Hindlimb muscle (tissue), 1 donor: ENCODE data around the gene HOXA7. TPM values are rescaled to one million over a fixed set of nuclear protein-coding genes. Genes with fewer than 3 reads are reported as not detected.
A peak's percentile ranks its signal among the peaks of the same experiment; 100 is the strongest.

Experiments used
- DNase-seq: peaks from one replicate; pipeline ENCODE4 v3.0.0-alpha.2; 2013
- polyA plus RNA-seq: library from polyadenylated mRNA; unstranded; fragments of 120-200 nt; gene quantifications from one replicate; pipeline ENCODE4 v1.2.1, GENCODE V29; 2013; ENCODE audit not compliant: insufficient read length

HOXA7 gene
- polyA plus RNA-seq, 1 donor, result 13.5 TPM

DNA sequence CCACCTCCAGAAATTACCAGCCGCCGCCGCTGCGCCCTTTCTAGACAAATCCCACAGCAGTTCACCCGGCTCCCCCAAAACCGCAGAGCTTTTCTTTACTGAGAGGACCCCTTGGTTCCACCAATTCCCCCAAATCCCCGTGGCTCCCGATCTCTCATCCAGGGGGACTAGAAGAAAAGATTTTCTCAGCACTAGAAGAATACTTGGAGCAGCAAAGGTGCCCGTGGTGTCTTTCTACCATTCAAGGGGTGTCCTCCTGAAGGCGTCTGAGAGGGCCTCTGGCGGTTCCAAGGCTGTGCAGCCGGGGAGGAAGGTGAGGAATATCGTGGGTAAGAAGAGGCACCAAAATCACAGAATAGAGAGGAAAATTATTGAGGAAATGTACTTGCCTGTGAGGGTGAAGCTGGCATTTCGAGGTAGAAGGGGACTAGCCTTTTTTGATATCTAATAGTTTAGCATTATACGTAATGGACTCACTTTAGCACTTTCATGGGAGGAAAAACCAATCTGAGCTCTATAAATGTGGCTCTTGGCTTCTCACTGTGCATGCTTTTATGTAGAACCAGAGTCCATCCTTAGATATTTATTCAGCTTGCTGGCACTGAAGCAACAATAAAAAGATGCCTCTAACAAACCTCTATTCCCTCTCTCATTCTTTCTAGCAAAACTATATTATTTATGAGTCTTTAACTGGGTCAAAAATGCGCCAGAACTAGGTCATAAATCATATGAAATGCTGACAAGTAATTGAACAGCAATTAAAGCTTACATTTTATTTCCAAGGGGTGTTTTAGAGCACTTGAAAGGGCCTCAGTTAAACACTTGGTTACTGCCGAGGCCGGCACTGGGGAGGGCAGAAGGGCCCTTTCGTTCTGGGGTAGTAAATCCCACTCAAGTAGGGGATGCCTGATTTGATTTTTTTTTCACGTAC is 40.2 kb downstream of the HOXA7 start:
- no peak for DNase-seq

DNA sequence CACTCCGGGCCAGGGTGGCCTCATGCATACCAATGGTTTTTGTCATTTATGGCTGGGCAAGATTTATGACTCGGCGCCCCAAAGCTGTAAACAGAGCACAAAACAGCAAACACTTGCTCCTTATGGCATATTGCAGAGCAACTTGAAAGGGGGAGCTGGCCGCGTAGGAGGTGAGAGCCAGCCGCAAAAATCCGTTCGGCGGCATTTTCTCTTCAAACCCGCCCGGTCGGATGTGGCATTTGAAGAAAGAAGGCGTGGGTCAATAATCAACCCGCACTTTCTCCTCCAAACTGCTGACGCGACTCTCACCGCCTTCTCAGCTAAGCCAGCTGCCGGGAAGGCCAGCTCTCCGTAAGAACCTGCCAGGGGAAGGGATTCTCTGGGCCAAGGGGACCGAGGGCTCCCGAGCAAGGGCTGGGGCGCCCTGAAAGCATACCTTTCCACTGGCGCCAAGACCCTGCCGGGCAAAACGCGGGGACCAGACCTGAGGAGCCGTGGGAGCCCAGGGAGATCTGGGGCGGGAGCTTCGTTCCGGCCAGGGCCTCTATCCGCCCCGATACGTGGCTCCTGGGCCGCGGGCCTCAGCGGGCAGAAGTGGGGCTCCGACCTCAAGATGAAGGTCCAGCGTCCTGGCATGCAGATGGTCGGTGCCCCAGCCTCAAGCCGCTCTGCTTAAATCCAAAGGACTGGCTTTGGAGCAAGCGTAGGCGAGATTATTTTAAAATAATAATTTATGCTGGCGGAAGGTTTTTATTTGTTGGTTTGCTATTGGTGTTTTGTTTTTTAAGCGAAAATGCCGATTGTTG is 41.1 kb downstream of the HOXA7 start:
- DNase-seq, result no peak

DNA sequence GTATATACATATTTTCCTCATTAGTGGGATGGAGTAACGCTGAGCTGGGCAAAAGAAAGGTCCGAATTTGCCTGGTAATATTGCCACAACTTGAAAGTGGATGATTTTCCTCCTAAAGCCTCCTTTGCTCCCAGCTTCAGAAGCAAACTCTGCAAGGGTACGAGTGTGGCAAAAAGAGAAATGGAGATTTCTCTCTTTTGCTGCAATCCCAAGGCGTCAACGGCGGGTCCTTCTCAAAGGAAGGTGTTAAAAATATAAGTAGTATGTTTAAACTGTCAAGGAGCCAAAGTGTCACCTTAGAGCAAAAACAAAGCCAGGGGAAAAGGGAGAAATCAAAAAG is 41.6 kb downstream of the HOXA7 start:
- DNase-seq, result no peak

DNA sequence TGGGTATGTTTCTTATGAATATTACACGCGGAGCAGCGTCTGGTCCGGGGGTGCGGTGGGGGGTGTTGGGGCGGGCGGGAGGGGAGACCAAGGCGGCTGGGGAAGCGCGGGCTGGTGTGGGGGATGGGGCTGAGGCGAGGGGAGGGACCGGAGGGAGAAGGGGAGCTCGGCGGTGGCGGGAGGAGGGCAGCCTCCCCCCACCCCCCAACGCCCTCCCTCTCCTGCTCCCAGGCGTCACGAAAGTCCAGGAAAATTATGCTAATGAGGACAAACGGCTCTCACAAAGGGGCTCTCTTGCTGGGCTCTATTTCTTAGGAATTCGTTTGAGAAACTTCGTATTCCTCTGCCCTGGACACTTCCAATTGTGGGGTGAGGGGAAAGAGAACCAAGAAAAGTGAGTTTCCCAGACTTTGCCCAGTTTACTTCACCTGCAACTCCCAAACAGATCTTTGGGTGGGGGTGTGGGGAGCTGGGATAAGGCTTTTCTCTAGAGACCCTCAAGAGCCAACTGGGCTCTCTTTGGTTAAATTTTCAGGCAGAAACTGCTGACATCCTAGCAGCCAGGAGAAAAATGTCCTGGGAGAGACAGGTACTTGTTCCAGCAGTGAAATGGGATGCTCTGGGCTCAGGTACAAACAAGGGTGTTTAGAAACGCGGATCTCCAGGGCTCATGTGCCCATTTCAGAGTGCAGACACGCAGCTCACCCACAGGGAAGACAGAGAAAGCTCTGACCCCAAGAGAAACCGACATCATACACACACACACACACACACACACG is 42.3 kb downstream of the HOXA7 start:
- DNase-seq, result no peak

DNA sequence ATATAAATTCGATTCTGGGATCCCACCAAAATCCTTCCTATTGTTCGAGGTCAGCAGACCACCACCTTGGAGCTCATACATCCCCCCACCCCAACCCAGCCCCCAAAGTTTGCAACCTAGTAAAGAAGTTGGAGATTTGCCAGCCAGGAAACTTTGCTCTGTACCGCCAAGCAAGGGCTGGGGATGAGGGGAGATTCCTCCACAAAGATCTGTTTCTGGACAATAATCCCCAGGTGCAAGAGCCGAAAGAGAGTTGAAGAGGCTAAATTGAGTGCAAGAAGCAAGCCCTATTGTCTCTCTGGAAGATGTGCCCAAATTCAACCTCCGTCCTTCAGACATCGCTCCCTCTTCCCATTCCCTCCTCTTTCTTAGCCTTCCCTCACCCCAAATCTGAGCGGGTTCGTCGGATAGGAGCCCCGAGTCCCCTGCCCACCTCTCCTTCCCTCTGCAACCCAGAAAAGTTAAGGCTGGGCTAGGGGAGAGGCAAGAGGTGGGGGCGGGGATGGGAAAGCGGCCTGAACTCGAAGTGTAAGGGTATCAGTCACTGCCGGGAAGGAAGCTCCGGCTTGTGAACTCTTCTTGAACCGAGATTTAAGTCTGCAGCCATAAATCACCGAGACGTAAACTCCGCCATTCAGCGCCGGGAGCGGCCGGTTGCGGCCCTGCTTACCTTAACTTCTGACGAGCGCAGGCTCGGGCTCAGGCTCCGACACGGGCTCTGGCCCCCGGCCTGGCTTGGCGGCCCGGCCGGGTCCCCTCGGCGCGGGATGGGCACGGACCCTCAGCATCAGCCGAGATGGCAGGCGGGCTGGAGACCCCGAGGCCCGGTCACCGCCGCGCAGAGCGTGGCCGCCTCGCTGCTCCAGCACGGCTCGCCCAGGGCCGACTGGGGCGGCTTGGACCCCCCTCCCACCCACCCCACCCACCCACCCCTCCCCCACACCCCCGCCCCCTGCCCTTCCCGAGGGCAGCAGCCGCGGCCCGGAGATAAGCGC is 43.2 kb downstream of the HOXA7 start:
- DNase-seq, result peak; percentile 68

DNA sequence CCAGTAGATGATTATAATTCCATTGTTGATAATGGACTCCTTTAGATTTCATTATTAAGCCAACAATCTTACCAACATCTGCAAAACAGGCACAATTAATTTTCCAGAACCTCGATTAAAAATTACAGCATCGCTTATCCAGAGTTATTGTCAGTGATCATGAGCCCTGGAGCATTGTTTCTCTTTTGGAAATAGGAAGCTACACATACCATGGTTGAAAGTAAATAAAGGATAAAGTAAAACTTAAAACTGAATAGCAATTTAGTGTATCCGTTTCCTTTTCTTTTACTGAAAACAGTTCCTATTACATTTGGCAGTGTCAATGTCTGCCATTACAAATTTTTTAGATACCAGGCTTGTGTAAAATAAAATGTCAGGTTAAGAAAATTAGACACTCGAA is 44.1 kb downstream of the HOXA7 start:
- DNase-seq, result no peak

DNA sequence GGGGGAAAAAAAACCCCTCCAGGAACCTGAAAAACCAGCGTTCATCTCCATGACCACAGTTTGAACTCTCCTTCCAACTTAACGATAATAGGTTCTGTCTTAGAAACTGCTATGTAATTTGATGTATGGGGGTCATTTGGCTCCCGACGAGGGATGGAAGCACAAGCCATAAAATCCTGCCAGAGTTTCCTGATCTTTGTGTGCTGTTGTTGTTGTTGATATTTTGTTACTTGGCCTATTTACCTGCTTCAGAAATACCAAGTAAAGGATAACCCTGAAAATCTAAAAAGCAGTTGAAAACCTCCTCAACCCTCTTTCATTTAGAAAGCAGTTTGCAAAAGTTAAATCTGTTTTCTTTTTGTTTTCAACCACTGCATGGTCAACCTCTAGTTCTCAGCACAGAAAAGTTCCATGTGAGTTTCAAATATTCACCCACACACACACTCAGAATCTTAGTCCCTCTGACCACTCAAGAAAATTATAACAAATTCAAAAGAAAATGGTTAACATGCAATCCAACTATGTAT is 44.7 kb downstream of the HOXA7 start:
- DNase-seq, result no peak

DNA sequence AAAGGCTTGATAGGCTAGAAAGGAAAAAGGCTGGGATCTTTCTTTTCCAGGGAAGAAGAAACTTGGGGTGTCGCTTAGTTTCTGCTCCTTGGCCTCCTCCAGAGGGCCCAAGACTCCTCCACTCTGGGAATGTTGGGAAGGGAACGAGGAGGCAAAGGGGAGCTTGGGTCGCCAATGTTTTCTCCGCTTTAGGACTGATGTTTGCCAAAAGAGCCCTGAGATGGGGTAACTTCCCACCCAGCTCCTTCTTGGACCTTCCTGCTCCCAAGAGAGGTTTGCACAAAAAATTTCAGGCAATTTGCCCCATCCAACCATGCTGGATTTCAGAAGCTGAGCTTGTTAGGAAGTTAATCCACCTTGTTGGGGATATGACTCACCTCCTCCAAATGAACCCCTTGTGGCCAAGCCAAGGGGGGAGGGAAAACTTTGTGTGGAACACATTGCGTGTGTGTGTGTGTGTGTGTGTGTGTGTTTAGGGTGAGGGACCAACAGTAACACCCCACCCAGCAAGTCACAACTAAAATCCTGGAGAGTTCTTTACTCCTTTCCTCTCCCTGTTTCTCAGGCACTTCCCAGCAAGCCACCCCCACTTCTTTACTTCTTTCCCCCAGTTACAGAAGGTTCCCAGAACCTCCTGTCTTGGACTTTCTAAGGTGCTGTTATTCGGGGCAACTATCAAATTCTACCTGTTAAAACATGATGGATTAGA is 45.3 kb downstream of the HOXA7 start:
- DNase-seq, result no peak

DNA sequence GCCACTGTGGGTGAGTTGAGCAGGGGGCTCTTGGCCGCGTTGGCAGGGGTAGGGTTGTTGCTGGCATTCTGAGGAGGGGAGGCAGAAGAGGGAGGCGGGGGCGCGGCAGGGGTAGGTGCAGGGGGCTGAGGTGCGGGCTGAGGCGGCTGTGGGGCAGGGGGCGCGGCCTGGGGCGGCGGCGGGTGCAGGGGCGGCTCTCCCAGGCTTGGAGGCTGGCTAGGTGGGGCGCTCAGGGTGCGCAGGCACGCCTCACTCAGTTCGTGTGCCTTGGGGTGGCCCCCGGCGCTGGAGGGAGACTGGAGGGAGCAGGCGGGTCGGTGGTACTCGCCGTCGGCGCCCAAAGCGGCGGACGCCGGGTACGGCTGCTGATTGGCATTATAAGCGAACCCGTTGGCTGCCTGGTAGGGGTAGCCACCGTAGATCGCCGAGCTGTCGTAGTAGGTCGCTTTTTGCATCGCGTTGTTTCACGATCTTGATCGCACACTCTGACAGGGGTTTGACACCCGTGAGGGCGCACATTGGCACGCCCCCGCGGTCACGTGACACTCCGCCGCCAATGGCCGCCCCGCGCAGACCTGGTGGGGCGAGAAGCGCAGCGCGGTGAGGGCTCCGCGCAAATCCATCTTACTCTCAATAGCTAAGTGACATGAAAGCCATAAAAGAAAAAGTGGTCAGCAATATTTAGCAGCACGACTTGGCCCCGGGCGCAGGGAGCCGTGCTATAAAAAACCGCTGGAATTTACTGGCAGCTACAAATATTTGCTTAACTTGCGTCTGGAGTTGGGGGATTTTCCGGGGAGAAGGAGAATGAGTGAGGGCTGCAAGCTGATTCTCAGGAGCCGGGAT is 46.1 kb downstream of the HOXA7 start:
- DNase-seq, result peak; percentile 53

DNA sequence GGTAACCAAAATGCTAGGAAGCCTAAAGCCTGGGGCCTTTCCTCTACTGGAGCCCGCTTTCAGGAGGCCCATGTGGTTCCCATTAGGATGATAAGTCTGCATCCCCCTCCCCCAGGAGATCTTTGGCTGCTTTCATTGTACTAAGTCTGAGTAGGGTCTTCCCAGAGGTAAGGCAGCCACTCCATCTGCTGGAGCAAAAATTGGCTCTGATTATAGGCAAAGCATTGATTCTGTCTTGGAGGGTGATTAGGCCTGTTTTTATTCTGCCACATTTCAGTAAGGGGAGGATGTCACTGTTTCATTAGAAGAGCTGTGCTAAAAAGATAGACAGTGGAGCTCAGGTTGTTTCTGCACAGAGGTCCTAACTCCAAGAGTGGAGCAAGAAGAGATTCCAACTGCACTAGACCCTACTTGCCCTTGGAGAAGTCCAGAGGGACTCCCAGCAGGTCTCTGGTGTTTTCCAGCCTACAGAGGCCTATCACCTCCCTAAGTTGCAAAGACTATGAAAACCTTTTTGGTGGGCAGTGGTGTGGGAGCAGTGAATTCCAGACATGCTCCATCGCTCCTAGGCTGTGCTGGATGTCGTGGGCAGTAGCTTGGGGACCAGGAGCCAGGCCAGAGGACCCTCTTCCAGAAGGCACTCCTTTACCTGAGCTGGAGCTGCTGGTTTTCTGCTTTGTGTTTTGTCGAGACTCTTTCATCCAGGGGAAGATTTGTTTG is 46.8 kb downstream of the HOXA7 start:
- no peak for DNase-seq

DNA sequence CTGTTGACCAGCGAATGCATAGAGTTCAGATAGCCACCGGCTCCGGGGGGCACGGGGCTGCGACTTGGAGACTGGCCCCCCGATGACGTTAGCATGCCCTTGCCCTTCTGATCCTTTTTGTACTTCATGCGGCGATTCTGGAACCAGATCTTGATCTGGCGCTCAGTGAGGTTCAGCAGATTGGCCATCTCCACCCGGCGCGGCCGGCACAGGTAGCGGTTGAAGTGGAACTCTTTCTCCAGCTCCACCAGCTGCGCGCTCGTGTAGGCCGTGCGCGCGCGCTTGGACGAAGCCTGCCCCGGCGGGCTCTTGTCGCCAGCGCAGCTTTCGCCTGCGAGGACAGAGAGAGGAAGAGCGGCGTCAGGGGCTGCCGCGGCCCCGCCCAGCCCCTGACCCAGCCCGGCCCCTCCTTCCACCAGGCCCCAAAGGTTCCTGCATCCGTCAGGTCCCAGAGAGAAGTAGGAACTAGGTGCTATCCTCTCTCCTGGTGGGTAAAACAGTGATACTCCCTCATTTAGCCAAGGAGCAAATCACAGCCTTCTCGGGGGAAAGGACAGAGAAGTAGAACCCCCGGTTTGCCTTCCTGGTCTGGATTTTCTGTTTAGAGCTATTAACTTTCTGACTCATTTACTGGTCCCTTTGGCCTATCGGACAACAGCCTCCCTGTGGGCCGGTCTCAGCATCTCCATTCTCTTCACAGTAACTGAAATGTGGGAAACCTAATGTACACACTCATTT is 47.9 kb downstream of the HOXA7 start:
- DNase-seq, result no peak

DNA sequence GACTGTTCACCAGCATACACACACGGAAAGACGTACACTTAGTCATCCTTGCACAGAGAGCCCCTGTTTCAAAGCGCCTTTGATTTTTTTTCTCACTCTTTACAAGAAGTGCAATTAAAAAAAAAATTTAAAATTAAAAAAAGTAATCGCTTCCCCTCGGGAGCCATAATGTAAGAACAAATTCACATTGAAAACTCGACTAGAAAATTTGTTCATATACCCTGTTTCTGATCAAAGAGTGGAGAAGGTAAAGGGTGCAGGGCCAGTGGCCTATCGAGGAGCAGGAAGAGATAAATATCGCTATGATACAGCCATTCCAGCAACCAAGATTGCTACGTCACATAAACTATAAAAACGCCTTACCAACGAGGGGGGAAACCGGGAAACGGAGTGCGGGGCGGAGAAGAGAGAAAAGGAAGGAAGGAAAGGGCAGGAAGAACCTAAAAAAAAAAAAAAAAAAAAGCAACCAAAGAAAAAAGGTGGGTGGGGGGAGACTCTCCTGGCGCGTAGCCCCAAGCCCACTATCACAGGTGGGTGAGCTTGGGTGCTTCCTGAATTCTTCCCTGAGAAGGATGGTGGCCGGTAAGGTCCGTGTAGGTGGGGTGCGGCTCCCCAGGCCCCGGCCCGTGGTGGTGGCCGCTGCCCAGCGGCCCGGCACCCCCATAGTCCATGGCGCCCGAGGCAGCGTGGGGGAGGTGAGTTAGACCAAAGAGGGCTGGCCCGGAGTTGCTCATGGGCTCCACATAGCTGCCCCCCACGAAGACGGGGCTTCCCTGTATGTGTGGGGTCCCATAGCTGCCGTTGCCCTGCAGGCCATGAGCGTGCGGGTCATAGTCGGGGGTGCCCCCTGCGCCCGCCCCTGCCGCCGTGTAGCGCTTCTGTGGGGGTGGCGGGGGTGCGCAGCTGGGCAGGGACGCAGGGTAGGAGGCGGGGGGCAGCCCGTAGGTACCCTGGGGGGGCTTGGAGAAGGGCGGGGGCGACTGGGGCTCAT is 48.8 kb downstream of the HOXA7 start:
- DNase-seq, result no peak

DNA sequence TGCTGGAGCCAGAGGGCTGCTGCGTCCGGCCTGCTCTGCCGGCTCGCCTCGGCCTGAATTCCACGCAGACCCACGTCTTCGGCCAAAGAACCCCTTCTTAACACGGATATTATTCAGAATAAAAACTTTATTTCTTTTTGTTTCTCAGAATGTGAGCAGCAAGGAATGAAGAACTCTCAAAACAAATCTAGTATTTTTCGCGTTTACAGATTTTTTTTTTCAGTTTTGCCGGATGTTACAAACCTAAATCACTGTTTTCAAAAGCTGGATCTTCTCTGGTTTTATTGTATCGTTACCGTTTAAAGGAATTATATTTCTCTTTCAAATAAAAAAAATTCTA is 49.6 kb downstream of the HOXA7 start:
- DNase-seq, result no peak

DNA sequence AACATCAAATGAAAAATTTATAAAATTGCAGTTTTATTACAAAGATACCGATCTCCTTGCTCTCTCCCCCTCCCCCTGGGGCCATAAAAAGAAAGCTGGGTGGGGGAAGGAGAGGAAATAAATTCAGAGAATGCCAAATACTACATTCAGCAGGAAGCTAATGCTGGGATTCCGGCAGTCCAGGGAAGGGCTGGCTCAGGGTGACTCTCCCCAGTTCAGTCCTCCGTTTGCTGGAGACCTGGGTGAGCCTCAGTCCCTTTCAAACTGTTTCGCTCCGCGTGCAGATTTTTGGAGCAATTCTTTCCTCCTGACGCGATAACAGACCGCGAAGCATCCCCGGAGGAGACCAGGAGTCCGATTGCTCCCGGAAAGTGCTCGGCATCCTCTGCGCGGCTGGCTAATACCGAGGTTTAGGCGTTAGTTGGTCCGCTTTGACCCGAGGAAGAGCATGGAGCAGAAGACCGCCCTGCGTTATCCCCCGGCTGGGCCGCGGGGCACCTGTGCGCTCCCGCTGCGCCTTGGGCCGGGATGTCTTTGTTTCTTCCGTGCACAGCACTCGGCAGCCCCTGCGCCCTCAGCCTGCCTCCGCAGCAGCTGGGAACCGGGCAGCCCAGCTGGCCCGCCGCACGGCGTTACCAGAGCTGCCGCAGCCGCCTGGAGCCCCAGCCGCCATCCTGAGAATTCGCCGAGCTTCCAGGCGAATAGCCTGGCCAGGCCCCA is 50.1 kb downstream of the HOXA7 start:
- no peak for DNase-seq

DNA sequence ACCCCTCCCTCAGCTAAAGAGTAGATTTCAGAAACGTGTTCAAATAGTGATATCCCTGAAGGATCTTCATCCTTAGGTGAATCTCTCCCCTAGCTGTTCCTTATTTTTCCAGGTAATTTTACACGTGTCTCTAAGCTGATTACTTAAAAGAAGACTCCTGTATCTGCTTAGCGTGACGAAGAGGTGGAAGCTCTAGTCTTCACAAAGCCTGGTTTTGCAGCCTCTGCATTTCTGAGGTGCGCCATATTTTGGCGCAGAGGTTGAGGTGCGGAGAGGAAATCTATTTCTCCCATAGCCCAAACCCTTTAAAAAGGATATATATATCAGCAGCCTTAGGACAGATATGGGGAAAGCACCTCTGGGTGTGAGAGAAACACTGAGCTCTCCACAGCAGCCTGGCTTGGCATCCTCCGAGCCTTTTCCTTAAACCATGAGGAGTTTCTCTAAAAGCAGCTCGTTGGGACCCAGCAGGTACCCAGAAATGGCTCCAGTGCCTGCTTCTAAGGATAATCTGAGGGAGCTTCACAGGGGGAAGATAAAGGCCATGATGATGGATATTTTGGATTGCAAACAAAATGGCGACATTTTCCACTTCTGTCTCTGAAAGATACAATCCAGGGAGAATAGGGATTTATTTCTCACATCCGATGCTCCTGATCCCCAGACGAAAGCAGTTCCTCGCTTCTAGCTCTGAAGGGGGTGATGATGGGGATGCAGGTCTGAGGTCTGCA is 51.0 kb downstream of the HOXA7 start:
- no peak for DNase-seq
